NT2/D1 (cell line): ENCODE measurements around the gene NPBWR2.

Source experiments
- YY1 ChIP-seq: IDR thresholded peaks from 2 replicates; pipeline ENCODE4 v1.6.1; 2011; ENCODE audit not compliant: insufficient read length, insufficient read depth
- ZNF274 ChIP-seq: IDR thresholded peaks from 2 replicates; pipeline ENCODE4 v1.6.1; 2011; ENCODE audit warnings: mild to moderate bottlenecking, low read depth, low read length

DNA sequence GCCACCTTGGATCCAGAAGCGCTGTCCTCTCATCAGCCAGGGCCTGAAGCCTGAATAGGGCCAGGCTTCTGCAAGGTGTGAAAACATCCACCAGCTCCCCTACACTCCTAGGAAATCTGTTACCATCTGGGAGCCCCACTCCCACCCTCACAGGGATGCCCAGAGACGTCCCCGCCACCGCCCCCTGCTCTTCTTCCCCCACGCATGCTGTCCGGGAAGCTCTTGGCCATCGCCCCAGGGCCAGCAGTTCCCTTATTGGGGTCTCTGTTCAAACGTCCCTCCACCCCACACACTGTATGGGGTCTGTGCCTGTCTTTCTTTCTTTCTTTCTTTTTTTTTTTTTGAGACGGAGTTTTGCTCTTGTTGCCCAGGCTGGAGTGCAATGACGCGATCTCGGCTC lies 31.8 kb downstream of the NPBWR2 start:
- TF ChIP-seq YY1 (no peak), ZNF274 (no peak)
